PC-9 (cell line): Measurements from ENCODE around the gene PLXDC1.

ENCODE experiments used
- EZH2 ChIP-seq: fragments of 200-600 bp; sonication (generic); IDR thresholded peaks from 2 replicates; pipeline ENCODE4 v1.8.0; 2017; ENCODE audit warnings: antibody characterized with exemption, low read depth
- TF ChIP-seq, protein P1 (sequence below): fragments of 200-600 bp; sonication (generic); conservative IDR thresholded peaks from 2 replicates; pipeline ENCODE4 v1.6.1; 2017; ENCODE audit warnings: mixed run types, antibody characterized with exemption, mild to moderate bottlenecking, moderate library complexity

GRCh38 chr17:39123627-39124026 is 27.8 kb downstream of the PLXDC1 start:
- TF ChIP-seq, protein P1, sequence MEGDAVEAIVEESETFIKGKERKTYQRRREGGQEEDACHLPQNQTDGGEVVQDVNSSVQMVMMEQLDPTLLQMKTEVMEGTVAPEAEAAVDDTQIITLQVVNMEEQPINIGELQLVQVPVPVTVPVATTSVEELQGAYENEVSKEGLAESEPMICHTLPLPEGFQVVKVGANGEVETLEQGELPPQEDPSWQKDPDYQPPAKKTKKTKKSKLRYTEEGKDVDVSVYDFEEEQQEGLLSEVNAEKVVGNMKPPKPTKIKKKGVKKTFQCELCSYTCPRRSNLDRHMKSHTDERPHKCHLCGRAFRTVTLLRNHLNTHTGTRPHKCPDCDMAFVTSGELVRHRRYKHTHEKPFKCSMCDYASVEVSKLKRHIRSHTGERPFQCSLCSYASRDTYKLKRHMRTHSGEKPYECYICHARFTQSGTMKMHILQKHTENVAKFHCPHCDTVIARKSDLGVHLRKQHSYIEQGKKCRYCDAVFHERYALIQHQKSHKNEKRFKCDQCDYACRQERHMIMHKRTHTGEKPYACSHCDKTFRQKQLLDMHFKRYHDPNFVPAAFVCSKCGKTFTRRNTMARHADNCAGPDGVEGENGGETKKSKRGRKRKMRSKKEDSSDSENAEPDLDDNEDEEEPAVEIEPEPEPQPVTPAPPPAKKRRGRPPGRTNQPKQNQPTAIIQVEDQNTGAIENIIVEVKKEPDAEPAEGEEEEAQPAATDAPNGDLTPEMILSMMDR = no peak
- TF ChIP-seq EZH2 = no peak
